Thyroid gland (tissue), 4 donors: ENCODE results near the gene TRIM17.

Source experiments
- CTCF ChIP-seq, 6 experiments: fragments of 200-600 bp in 3 of 6; fragments of 450-650 bp in 3 of 6; sonication (generic) in 3 of 6; IDR thresholded peaks; one replicate each; pipeline ENCODE4 v1.5.1; 2016 to 2019; ENCODE audit warnings: antibody characterized with exemption in 6 of 6, mild to moderate bottlenecking in 2 of 6, inconsistent platforms in 1 of 6, moderate library complexity in 1 of 6
- POLR2A ChIP-seq, 2 donors: fragments of 450-650 bp; IDR thresholded peaks; one replicate each; pipeline ENCODE4 v1.6.1; 2017; ENCODE audit warnings: antibody characterized with exemption in 2 of 2, mild to moderate bottlenecking in 2 of 2, moderate library complexity in 1 of 2

- no peak for TF ChIP-seq CTCF (IDR thresholded peaks at IDR 0.05)
- no peak for TF ChIP-seq POLR2A (IDR thresholded peaks at IDR 0.05)
These were observed 31.4 kb downstream of the TRIM17 start for GRCh38 chr1:228385232-228385631.
